Lung (tissue), 12 donors: ENCODE measurements around the gene APOBEC3F. TPM values are rescaled to one million over a fixed set of nuclear protein-coding genes. Genes with fewer than 3 reads are reported as not detected.

Experiments
- ATAC-seq: fragments of 200-7000 bp; cut with Tn5 transposase; one replicate; pipeline ENCODE4 v1.9.1; 2020; ENCODE audit warnings: moderate number of reproducible peaks; ENCODE audit not compliant: insufficient read depth, low FRiP score
- DNase-seq, 3 donors: peaks; one replicate each; pipeline ENCODE4 v3.0.0-alpha.2; 2013 to 2017
- H3K27ac ChIP-seq, 2 donors: one replicate each; pipeline ENCODE4 v1.5.1; 2013; ENCODE audit warnings: mild to moderate bottlenecking in 2 of 2, moderate library complexity in 2 of 2, control low read depth in 1 of 2, inconsistent platforms in 1 of 2, low read depth in 1 of 2, low read length in 1 of 2
- H3K27me3 ChIP-seq, 3 donors: one replicate each; pipeline ENCODE4 v1.5.1; 2013; ENCODE audit warnings: low read length in 2 of 3; ENCODE audit not compliant: control insufficient read depth in 3 of 3, insufficient read depth in 3 of 3
- H3K36me3 ChIP-seq, 4 donors: one replicate each; pipeline ENCODE4 v1.5.1; 2013; ENCODE audit warnings: low read length in 4 of 4, mild to moderate bottlenecking in 1 of 4, moderate library complexity in 1 of 4; ENCODE audit not compliant: control insufficient read depth in 4 of 4, insufficient read depth in 4 of 4
- H3K4me1 ChIP-seq, 5 donors: one replicate each; pipeline ENCODE4 v1.5.1; 2013; ENCODE audit warnings: low read length in 5 of 5, mild to moderate bottlenecking in 2 of 5, moderate library complexity in 1 of 5; ENCODE audit not compliant: control insufficient read depth in 5 of 5, insufficient read depth in 5 of 5
- H3K4me3 ChIP-seq: one replicate; pipeline ENCODE4 v1.5.1; 2013; ENCODE audit warnings: mild to moderate bottlenecking, control low read depth, moderate library complexity
- H3K9ac ChIP-seq, 2 donors: one replicate each; pipeline ENCODE4 v1.5.1; 2013; ENCODE audit warnings: low read length in 2 of 2, control low read depth in 1 of 2; ENCODE audit not compliant: insufficient read depth in 1 of 2
- H3K9me3 ChIP-seq, 4 donors: one replicate each; pipeline ENCODE4 v1.5.1; 2013; ENCODE audit warnings: low read length in 3 of 4, mild to moderate bottlenecking in 1 of 4, moderate library complexity in 1 of 4; ENCODE audit not compliant: control insufficient read depth in 4 of 4, insufficient read depth in 3 of 4
- WGBS, 2 donors: extraction: QIAGEN DNeasy Blood & Tissue Kit; methylation state at CpG; one replicate each; pipeline ENCODE4 v1.1.7; 2013; 5-methylcytosine and 5-hydroxymethylcytosine counted together
- polyA plus RNA-seq, 2 donors: library from polyadenylated mRNA; stranded (reverse); fragments of 200-250 nt; gene quantifications; one replicate each; pipeline ENCODE4 v1.2.1, GENCODE V29; 2013
- total RNA-seq, 2 donors: library from RNA; depleted of rRNA in 1 of 2; stranded (reverse); fragments of >200 nt in 1 of 2; gene quantifications; one replicate each; pipeline ENCODE4 v1.2.1, GENCODE V29; 2014 to 2021
- TF ChIP-seq, protein P1 (sequence below): IDR thresholded peaks from 2 replicates; pipeline ENCODE4 v1.5.1; 2012; ENCODE audit warnings: mild to moderate bottlenecking; ENCODE audit errors: control extremely low read depth, extremely low read depth
- donor health status: control.
- donor health status: control.
- donor health status: Bipolar disorder and iron deficiency.
- donor health status: healthy.
- donor health status: DM: yes; HTN: yes; CAD: no.

Gene APOBEC3F
- total and polyA plus RNA-seq, 4 donors: 3.6 to 12.1 (median 6.0) TPM

DNA sequence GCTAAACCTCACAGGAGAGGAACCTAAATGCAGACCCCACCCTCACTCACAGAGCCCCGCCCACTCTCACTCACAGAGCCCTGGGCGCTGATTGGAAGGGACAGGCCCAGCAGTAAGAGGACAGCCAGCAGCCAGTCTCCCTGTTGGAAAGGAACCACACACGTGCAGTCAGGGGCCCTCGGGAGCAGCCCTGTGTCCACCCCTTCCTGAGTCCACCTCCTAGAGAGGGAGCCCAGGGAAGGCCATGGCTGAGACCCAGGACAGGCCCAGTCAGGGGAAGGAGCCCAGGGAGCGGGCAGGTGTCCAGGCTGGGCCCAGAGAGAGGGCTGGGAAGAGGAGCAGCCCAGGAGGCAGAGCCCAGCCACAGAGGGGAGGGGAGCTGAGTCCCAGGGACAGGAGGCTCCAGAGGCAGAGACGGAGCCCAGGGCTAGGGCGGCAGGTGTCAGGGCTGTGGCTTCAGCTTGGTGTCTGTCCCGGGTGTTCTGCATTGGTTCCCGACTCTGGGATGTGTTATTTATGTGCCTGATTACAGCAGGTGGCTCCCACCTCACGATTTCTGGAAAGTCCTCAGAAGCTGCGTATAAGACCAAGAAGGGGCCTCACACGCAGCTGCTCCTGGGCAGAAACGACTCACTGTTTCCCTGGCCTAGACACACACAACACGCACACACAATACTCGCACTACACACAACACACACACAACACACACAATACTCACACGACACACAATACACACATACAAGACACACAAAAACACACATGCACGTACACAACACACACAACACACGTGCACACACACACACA lies 47.4 kb downstream of the APOBEC3F start:
- no peaks in the 10 kb centered on the region for H3K9me3 ChIP-seq
- no peak overlapping the region for H3K27ac ChIP-seq
- H3K36me3 ChIP-seq: no peaks in the 10 kb centered on the region
- H3K4me1 ChIP-seq: no peaks in the 10 kb centered on the region
- H3K9ac ChIP-seq: no peak overlapping the region
- no peaks in the 10 kb centered on the region for H3K27me3 ChIP-seq
- DNase-seq: no peak
- TF ChIP-seq, protein P1, sequence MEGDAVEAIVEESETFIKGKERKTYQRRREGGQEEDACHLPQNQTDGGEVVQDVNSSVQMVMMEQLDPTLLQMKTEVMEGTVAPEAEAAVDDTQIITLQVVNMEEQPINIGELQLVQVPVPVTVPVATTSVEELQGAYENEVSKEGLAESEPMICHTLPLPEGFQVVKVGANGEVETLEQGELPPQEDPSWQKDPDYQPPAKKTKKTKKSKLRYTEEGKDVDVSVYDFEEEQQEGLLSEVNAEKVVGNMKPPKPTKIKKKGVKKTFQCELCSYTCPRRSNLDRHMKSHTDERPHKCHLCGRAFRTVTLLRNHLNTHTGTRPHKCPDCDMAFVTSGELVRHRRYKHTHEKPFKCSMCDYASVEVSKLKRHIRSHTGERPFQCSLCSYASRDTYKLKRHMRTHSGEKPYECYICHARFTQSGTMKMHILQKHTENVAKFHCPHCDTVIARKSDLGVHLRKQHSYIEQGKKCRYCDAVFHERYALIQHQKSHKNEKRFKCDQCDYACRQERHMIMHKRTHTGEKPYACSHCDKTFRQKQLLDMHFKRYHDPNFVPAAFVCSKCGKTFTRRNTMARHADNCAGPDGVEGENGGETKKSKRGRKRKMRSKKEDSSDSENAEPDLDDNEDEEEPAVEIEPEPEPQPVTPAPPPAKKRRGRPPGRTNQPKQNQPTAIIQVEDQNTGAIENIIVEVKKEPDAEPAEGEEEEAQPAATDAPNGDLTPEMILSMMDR: no peak
- H3K4me3 ChIP-seq: no peak overlapping the region
- ATAC-seq: no peak
- 59 to 76% methylated on average over 18 of the region's 18 CpGs for WGBS, 2 donors

DNA sequence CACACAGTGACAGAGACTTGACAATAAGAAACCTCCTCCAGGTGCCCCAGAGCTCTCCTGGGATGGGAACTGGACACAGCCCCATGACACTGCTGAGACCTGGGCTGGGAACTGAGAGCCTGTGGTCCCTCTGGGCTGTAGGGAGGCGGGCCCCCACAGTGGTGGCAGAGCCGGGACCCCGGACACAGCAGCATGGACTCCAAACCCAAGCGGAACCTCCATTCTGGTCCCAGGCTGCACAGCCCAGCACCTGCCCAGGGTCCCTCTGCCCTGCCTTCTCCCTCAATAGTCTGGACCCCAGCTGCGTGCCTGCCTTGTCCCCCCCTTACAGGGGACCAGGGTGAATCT lies 48.0 kb downstream of the APOBEC3F start:
- ATAC-seq: no peak
- Histone ChIP-seq H3K9ac (no peak overlapping the region), H3K27ac (no peak overlapping the region), H3K4me3 (no peak overlapping the region), H3K9me3 (no peaks in the 10 kb centered on the region), H3K36me3 (no peaks in the 10 kb centered on the region), H3K4me1 (no peaks in the 10 kb centered on the region), H3K27me3 (no peaks in the 10 kb centered on the region)
- 87 to 96% methylated on average over 5 of the region's 5 CpGs for WGBS, 2 donors
- no peak for DNase-seq
- TF ChIP-seq, protein P1: no peak

DNA sequence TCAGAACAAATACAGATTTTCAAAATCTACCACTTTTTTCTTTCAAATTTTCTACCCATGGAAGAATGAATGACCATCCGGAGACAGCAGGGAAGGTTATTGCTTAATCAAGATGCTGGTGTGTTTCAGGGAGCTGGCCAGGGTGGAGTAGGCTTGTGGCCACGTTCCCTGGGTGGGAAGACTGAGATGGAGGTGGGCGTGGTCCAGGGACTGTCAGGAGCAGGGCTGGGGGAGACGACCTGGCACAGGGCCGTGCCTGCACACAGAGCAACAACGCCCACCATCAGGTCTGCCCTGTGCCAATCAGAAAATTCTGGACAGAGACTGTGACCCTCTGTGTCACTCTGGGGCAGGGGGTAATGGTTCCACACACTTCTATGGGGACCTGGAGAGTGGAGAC lies 49.3 kb downstream of the APOBEC3F start:
- TF ChIP-seq, protein P1: no peak
- no peak overlapping the region for H3K9ac ChIP-seq
- DNase-seq (no peak), ATAC-seq (no peak)
- peak overlapping the region in 1 of 2 donors; percentile 26 for H3K27ac ChIP-seq
- H3K27me3 ChIP-seq: no peaks in the 10 kb centered on the region
- H3K4me1 ChIP-seq: no peaks in the 10 kb centered on the region
- H3K36me3 ChIP-seq: no peaks in the 10 kb centered on the region
- no peak overlapping the region for H3K4me3 ChIP-seq
- 72 to 82% methylated on average over 6 of the region's 6 CpGs for WGBS, 2 donors
- H3K9me3 ChIP-seq: no peaks in the 10 kb centered on the region
